HEK293 (cell line): ENCODE data around the gene RUNX1.

ENCODE experiments used
- TCF7L2 ChIP-seq: IDR thresholded peaks from 2 replicates; pipeline ENCODE4 v1.6.1; 2011; ENCODE audit warnings: low read depth, mild to moderate bottlenecking, inconsistent platforms, low read length, moderate library complexity, borderline replicate concordance
- TRIM28 ChIP-seq: IDR thresholded peaks from 2 replicates; pipeline ENCODE4 v1.6.1; 2011; ENCODE audit warnings: low read length, control low read depth, borderline replicate concordance
- ZBTB8A ChIP-seq: fragments of 450-650 bp; formaldehyde crosslinking; IDR thresholded peaks from 2 replicates; pipeline ENCODE4 v1.5.1; 2016; ENCODE audit warnings: missing biosample characterization, missing genetic modification characterization
- ZNF157 ChIP-seq: fragments of 450-650 bp; formaldehyde crosslinking; IDR thresholded peaks from 2 replicates; pipeline ENCODE4 v1.5.1; 2016; ENCODE audit warnings: missing biosample characterization, missing genetic modification characterization
- ZNF274 ChIP-seq, 2 experiments: fragments of 200-500 bp in 1 of 2; fragments of 450-650 bp in 1 of 2; sonication (Bioruptor generic) in 1 of 2; formaldehyde crosslinking in 1 of 2; IDR thresholded peaks; 2 replicates each; pipeline versions ENCODE4 v1.5.1 to v1.6.1; 2014 to 2016; ENCODE audit warnings: borderline replicate concordance in 1 of 2, inconsistent platforms in 1 of 2, low read length in 1 of 2, missing biosample characterization in 1 of 2, missing genetic modification characterization in 1 of 2
- TF ChIP-seq, protein P1 (sequence below): fragments of 450-650 bp; formaldehyde crosslinking; IDR thresholded peaks from 2 replicates; pipeline ENCODE4 v1.5.1; 2016; ENCODE audit warnings: missing biosample characterization, missing genetic modification characterization

DNA sequence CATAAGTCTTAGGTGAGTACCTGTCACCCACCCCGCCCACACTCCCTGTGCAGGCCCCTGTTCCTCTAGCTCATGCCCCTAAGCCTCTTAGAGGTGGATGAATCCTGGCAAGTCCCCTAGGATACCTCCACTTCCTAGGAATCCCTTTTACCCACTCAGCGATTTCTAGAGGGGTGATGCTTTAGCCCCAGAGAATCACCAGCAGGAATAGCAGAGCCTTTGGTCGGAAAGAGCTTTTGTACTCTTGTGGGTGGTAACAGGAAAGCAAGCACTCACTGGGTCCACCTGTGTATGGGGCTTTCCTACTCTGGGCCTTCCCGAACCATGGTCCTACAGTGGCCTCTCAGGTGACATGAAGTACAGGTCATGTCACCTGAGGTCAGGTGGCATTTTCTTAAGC, 207.9 kb downstream of the RUNX1 start:
- TF ChIP-seq ZNF157 (tag by site-specific recombination) (no peak), ZBTB8A (no peak), ZNF274 (IDR thresholded peaks at IDR 0.05; ENCODE audit: low read length) (no peak), ZNF274 (tag by site-specific recombination; IDR thresholded peaks at IDR 0.05; ENCODE audit: borderline replicate concordance) (no peak), TCF7L2 (no peak), TRIM28 (no peak)
- TF ChIP-seq, protein P1, sequence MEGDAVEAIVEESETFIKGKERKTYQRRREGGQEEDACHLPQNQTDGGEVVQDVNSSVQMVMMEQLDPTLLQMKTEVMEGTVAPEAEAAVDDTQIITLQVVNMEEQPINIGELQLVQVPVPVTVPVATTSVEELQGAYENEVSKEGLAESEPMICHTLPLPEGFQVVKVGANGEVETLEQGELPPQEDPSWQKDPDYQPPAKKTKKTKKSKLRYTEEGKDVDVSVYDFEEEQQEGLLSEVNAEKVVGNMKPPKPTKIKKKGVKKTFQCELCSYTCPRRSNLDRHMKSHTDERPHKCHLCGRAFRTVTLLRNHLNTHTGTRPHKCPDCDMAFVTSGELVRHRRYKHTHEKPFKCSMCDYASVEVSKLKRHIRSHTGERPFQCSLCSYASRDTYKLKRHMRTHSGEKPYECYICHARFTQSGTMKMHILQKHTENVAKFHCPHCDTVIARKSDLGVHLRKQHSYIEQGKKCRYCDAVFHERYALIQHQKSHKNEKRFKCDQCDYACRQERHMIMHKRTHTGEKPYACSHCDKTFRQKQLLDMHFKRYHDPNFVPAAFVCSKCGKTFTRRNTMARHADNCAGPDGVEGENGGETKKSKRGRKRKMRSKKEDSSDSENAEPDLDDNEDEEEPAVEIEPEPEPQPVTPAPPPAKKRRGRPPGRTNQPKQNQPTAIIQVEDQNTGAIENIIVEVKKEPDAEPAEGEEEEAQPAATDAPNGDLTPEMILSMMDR (tag by site-specific recombination): no peak
